NCI-H2107 (cell line): ENCODE data around the gene GRK6.
A peak's percentile ranks its signal among the peaks of the same experiment; 100 is the strongest.

Experiments
- DNase-seq: peaks from one replicate; lab custom pipeline; 2025; lab: John Stamatoyannopoulos, UW

Gene GRK6

GRCh38 chr5:177453852-177454396 lies 27.4 kb downstream of the GRK6 start:
- no peak for DNase-seq

GRCh38 chr5:177454397-177455035 lies 28.0 kb downstream of the GRK6 start:
- DNase-seq = peak; percentile 62

- no peak for DNase-seq
These were observed 28.7 kb downstream of the GRK6 start for GRCh38 chr5:177455036-177455660.

DNA sequence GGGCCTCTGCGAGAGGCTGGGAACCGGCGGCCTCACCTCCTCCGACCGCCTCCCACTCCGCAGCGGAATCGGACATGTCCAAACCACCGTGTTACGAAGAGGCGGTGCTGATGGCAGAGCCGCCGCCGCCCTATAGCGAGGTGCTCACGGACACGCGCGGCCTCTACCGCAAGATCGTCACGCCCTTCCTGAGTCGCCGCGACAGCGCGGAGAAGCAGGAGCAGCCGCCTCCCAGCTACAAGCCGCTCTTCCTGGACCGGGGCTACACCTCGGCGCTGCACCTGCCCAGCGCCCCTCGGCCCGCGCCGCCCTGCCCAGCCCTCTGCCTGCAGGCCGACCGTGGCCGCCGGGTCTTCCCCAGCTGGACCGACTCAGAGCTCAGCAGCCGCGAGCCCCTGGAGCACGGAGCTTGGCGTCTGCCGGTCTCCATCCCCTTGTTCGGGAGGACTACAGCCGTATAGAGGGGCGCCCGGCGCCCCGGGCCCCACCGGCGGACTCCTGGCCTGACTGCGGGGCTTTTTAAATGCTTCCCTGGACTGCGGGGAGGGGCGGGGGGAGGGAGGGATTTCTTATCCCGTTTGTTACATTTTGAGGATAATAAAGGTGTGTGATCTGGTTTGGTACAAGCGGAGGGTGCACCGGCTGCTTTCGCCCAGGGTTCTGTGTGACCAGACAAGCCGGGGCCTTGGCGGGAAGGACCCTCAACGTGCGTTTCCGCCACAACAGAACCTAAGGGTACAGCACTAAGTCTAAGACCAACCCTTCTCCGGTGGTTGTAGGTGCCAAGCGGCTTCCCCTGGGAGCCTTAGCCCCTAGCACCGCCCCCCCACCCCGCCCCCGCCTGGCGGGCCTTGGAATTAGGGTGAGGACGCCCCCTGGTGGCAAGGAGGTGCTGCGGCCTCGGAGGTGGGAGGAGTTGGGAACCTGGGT lies 29.4 kb downstream of the GRK6 start:
- peak; percentile 82 for DNase-seq

- DNase-seq = no peak
These were observed 30.1 kb downstream of the GRK6 start for GRCh38 chr5:177456591-177456964.

DNA sequence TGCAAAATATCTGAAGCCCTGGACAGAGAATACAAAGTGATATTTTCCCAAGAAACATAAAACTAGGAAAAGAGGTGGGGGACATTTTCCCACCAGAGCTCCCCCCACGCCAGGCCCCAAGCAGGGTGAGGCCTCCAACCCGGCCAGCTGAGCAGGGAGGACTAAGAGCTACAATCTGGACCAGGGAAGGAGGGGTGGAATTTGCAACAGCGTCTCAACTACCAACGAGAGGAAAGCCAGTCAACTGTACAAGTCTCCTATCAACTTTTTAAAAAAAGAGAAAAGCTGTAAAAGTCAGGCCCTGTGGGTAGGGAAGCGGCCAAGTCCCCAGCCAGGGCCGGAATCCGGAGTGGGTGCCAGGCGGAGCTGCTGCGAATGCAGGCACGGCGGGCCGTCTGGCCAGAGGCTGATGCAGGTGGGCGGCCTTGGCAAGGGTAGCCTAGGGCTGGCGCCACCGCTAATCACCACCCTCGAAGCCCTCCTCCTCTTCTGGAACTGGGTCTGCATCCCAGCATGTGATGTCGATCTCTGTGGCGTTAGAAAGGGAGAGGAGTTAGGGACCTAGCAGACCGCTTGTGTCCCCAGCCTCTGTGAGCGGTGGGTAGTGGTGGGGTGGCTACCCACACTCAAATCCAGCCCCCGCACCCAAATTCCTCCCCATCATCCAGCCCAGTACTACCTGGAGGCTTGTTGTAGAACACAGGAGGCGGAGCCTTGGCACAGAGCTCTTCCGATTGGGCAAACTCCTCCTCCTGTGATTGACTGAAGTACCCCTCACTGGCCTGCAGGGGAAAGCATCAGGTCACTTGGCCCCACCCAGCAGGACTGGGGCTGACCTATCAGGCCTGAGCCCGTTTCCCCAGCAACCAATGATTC lies 30.7 kb downstream of the GRK6 start:
- DNase-seq = peak; percentile 40

DNA sequence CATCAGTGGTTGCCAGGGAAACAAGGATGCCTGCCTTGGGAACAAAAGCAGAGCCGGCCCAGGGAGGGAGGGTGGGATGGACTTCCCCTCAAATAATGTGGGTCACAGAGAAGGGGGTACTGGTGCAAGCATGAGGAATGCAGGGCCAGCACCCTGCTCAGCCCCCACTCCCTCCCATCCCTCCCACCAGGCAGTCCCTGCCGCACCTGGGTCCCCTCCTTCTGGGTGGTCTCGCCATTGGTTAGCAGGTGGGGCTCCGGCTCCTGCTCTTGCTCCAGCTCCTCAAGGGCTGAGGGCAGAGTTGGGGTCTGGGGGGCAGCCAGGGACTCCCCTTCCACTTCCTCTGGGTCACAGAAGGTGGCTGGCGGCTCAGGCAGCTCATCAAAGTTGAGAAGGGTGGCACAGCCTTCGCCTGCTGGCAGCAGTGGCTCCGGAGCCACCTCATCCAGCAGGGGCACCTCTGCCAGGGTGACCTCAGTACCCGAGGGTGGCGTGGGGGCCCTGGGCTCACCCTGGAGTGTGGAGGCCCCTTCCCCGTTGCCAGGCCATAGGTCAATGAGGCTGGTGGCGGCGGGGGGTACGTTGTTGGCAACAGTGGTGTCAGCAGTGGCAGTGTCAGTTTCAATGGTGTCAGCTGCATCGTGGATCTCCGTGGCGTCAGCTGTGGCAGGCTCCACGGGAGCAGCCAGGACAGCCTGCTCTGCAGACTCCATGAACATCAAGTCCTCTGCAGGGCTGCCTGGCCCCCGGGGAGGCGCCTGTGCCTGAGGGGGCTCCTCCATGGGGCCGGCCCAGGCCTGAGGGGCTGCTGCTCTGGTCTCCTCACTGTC lies 31.6 kb downstream of the GRK6 start:
- DNase-seq = no peak

GRCh38 chr5:177458912-177459350 lies 32.5 kb downstream of the GRK6 start:
- no peak for DNase-seq

- DNase-seq = no peak
These were observed 32.9 kb downstream of the GRK6 start for GRCh38 chr5:177459357-177459756.

GRCh38 chr5:177459819-177460628 lies 33.5 kb downstream of the GRK6 start:
- no peak for DNase-seq

DNA sequence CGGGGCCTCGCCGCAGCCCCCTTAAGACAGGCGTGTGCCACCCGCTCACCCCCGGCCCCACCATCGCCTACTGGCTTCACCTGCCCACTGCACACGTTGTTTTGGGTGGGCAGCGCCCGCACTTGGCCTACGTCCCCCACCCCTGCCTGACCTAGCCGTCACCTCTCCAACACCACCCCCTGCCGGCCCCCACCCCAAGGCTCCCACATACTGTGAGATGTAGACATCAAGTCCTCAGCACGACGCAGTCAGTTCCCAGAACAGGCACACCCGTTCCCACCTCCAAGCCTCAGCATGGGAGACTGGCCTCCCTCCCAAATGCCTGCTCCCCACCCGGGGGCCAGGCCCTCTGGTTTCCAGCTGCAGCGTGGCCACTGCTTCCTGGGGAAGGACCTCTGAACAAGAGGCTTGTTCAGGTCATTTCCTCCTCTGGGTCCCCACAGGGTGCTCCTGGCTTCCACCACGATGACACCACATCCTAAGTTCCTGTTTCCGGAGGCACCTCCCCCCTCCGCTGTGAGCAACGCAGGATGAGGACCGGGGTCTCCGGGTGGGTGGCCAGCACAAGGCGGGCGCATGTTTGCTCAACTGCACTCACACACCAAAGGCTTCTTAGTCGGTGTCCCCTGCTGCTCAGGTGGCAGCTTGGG lies 35.7 kb downstream of the GRK6 start:
- DNase-seq = no peak

- DNase-seq = no peak
These were observed 38.6 kb downstream of the GRK6 start for GRCh38 chr5:177465044-177465443.

DNA sequence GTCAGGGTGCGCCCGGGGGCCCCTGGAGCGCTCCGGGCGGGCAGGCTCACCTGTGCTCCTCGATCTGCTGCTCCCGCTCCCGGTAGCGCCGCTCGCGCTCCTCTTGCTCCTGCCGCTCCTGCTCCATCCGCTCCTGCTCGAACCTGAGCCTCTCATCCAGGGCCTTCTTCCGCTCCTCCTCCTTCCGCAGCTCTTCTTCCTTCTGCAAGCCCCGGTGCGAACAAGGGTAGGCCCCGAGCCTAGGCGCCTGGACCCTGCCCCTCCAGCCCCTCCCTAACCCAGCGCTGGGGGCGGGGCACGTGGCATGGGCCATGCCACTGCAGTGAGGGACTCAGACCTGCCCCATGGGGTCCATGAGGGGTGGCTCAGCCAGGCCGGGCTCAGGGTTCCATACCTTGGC lies 40.4 kb downstream of the GRK6 start:
- DNase-seq = no peak

DNA sequence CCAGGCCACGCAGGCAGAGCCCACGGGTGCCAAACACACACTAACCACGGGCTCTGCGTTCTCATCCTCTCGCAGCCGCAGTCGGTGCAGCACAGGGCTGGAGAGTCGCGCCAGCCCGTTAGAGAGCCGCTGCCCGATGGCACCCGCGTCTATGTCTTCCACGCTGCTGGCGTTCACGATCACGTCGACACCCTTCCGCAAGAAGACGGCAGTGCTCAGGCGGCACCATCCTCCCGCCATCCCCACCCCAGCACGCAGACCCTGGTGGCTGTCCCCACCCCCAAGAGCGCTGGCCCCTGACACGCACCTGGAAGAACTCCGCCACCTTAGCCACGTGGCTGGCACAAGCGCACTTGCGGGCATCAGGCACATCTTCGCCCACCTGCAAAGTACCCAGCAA lies 41.0 kb downstream of the GRK6 start:
- DNase-seq = no peak

DNA sequence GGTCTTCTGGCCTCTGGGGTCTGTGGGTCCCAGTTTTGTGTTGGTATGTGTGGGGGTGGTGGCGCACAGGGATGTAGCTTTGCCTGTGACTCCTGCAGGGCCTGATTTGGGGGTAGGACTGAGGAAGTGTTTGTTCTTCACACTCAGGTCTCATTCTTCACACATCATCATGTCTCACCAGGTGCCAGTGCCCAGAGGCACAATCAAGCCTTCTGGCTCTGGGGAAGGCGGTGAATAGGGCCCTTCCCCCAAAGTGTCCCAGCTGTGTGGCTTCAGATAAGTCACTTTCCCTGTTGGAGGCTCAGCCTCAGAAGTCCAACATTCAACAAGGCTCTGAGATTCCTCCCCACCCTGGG lies 41.8 kb downstream of the GRK6 start:
- no peak for DNase-seq

- DNase-seq = no peak
These were observed 42.5 kb downstream of the GRK6 start for GRCh38 chr5:177468685-177469628.

DNA sequence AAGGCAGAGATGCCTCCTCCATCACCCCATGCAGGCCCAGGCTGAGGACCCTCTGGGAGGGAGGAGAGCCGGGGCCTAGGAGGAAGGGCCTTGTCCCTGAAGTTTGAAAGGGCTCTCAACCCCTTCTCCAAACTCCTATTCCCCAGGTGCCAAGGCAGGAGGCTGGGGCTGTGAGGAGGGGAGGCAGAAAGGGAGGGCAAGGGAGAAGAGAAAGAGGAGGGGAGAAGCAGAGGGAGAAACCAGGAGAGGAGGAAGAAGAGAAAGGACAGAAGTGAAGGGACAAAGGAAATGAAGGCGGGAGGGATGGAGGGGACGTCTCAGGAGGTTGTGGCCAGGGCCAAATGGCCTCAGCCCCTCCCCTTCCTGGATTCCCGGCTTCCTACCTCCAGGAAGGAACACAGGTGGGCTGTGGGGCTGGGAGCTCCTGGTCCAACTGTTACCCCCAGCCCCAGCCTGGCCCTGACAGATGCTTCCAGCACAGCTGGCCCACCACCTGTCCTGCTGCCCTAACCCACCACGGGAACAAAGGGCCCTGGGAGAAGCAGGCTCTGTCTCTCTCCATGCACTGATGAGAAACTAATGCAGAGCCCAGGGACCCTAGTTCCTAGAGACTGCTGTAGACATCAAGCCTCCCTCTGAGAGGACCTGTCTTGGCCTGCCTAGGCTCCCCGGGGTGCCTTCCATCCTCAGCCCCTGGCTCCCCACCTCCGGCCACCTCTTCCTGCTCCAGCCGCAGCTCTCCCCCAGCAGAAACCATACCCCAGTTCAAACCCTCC lies 43.5 kb downstream of the GRK6 start:
- DNase-seq = no peak
